ENCODE results near the gene NDUFA12. TPM values are rescaled to one million over a fixed set of nuclear protein-coding genes. Genes with fewer than 3 reads are reported as not detected.
A peak's percentile ranks its signal among the peaks of the same experiment; 100 is the strongest.

Gene NDUFA12
- total and polyA plus RNA-seq, 2 experiments from 2014 or later, result 132 to 152 TPM

- TF ChIP-seq EZH2phosphoT487 (IDR thresholded peaks at IDR 0.05; ENCODE audit: low read depth, severe bottlenecking, unreplicated experiment), result no peak
- H2AFZ ChIP-seq, result no peak overlapping the region
- H3K4me2 ChIP-seq, result no peak overlapping the region
- H4K20me1 ChIP-seq (ENCODE audit: insufficient read depth, poor library complexity, severe bottlenecking), result no peaks in the 10 kb centered on the region
- H3K9me3 ChIP-seq (ENCODE audit: low read depth), result no peaks in the 10 kb centered on the region
- no peaks in the 10 kb centered on the region for H3K27me3 ChIP-seq
- no peaks in the 10 kb centered on the region for H3K9me2 ChIP-seq (replicated peaks; ENCODE audit: insufficient read depth)
- H3K36me3 ChIP-seq (replicated peaks; ENCODE audit: insufficient read depth, low read depth), result no peaks in the 10 kb centered on the region
- no peak overlapping the region for H3K4me3 ChIP-seq
- peaks cover 4% of the 10 kb centered on the region for H3K4me1 ChIP-seq (ENCODE audit: insufficient read depth)
- H3K27ac ChIP-seq, result peak overlapping the region; percentile 75
- DNase-seq (ENCODE audit: low spot score), result no peak
- peaks cover 4% of the 10 kb centered on the region for H3K79me2 ChIP-seq
- WGBS (ENCODE audit: low lambda C conversion rate, missing lambda C conversion rate), result 76% methylated on average over 2 of the region's 2 CpGs
These were observed 31.6 kb downstream of the NDUFA12 start for GRCh38 chr12:94971923-94972322.

GRCh38 chr12:94970560-94970959 lies 32.9 kb downstream of the NDUFA12 start:
- WGBS (ENCODE audit: low lambda C conversion rate, missing lambda C conversion rate), result 95% methylated on average over 1 of the region's 1 CpG
- Histone ChIP-seq H4K20me1 (ENCODE audit: insufficient read depth, poor library complexity, severe bottlenecking) (no peaks in the 10 kb centered on the region), H3K79me2 (peaks cover 4% of the 10 kb centered on the region), H2AFZ (no peak overlapping the region), H3K27me3 (no peaks in the 10 kb centered on the region), H3K27ac (no peak overlapping the region), H3K4me2 (no peak overlapping the region), H3K9me3 (ENCODE audit: low read depth) (no peaks in the 10 kb centered on the region), H3K4me3 (no peak overlapping the region), H3K9me2 (replicated peaks; ENCODE audit: insufficient read depth) (no peaks in the 10 kb centered on the region), H3K36me3 (replicated peaks; ENCODE audit: insufficient read depth, low read depth) (no peaks in the 10 kb centered on the region), H3K4me1 (ENCODE audit: insufficient read depth) (peaks cover 4% of the 10 kb centered on the region)
- TF ChIP-seq EZH2phosphoT487 (IDR thresholded peaks at IDR 0.05; ENCODE audit: low read depth, severe bottlenecking, unreplicated experiment), result no peak
- TF ChIP-seq CTCF (IDR thresholded peaks at IDR 0.05; ENCODE audit: poor library complexity), result no peak
- no peak for TF ChIP-seq EZH2 (IDR thresholded peaks at IDR 0.05; ENCODE audit: borderline replicate concordance)
- no peak for DNase-seq (ENCODE audit: low spot score)

GRCh38 chr12:94969424-94969823 lies 34.1 kb downstream of the NDUFA12 start:
- H3K36me3 ChIP-seq (replicated peaks; ENCODE audit: insufficient read depth, low read depth), result no peaks in the 10 kb centered on the region
- H3K27ac ChIP-seq, result no peak overlapping the region
- H3K27me3 ChIP-seq, result no peaks in the 10 kb centered on the region
- no peaks in the 10 kb centered on the region for H3K9me3 ChIP-seq (ENCODE audit: low read depth)
- no peak for DNase-seq (ENCODE audit: low spot score)
- no peaks in the 10 kb centered on the region for H4K20me1 ChIP-seq (ENCODE audit: insufficient read depth, poor library complexity, severe bottlenecking)
- H3K79me2 ChIP-seq, result no peaks in the 10 kb centered on the region
- H3K4me1 ChIP-seq (ENCODE audit: insufficient read depth), result peaks cover 4% of the 10 kb centered on the region
- no peak overlapping the region for H3K4me2 ChIP-seq
- no peak for TF ChIP-seq EZH2 (IDR thresholded peaks at IDR 0.05; ENCODE audit: borderline replicate concordance)
- TF ChIP-seq EZH2phosphoT487 (IDR thresholded peaks at IDR 0.05; ENCODE audit: low read depth, severe bottlenecking, unreplicated experiment), result no peak
- no peak for TF ChIP-seq CTCF (IDR thresholded peaks at IDR 0.05; ENCODE audit: poor library complexity)
- H3K9me2 ChIP-seq (replicated peaks; ENCODE audit: insufficient read depth), result no peaks in the 10 kb centered on the region
- H2AFZ ChIP-seq, result no peak overlapping the region
- H3K4me3 ChIP-seq, result no peak overlapping the region

- no peaks in the 10 kb centered on the region for H3K4me1 ChIP-seq (ENCODE audit: insufficient read depth)
- H3K4me2 ChIP-seq, result no peak overlapping the region
- no peaks in the 10 kb centered on the region for H3K36me3 ChIP-seq (replicated peaks; ENCODE audit: insufficient read depth, low read depth)
- H3K27ac ChIP-seq, result no peak overlapping the region
- WGBS (ENCODE audit: low lambda C conversion rate, missing lambda C conversion rate), result 76% methylated on average over 9 of the region's 9 CpGs
- no peaks in the 10 kb centered on the region for H3K9me2 ChIP-seq (replicated peaks; ENCODE audit: insufficient read depth)
- no peak overlapping the region for H2AFZ ChIP-seq
- no peaks in the 10 kb centered on the region for H3K27me3 ChIP-seq
- no peaks in the 10 kb centered on the region for H3K79me2 ChIP-seq
- H3K9me3 ChIP-seq (ENCODE audit: low read depth), result no peaks in the 10 kb centered on the region
- TF ChIP-seq CTCF (IDR thresholded peaks at IDR 0.05; ENCODE audit: poor library complexity) (no peak), EZH2 (IDR thresholded peaks at IDR 0.05; ENCODE audit: borderline replicate concordance) (no peak), EZH2phosphoT487 (IDR thresholded peaks at IDR 0.05; ENCODE audit: low read depth, severe bottlenecking, unreplicated experiment) (no peak)
- no peak for DNase-seq (ENCODE audit: low spot score)
- no peaks in the 10 kb centered on the region for H4K20me1 ChIP-seq (ENCODE audit: insufficient read depth, poor library complexity, severe bottlenecking)
- no peak overlapping the region for H3K4me3 ChIP-seq
These were observed 37.4 kb downstream of the NDUFA12 start for GRCh38 chr12:94965982-94966630.
